ENCODE results near the gene SMC1B.
"Not testable (repeated sequence)": the region's sequence is repeated elsewhere in the genome, so short reads cannot be mapped to it uniquely, and the experiment has no call there.

SMC1B gene

DNA sequence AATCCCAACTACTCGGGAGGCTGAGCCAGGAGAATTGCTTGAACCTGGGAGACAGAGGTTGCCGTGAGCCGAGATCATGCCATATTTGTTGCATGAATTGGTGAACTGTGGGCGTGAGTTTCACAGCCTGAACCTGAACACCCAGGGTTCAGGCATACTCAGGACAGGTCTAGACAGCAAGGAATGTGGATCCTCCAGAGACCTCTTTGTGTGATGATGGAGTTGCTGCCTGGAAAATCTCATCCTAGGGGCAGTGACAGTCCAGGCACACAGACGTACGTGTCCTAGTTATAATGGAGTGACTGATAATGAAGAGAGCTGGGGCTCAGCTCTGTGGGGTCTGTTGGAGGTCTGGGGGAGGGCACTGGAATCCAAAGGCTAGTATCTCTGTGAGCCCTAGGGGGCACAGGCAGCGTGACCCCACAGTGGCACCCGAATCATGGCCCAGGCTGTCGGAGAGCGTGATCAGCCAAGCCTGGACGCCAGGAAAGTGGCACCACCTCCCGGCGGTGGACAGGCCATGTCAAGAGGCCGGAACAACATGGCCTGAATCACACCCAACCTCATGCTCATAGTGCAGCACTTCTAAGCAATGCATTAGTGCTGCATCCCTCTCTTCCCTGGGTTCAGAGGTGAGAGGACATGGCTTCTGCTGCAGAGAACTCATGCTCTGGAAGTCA lies 31.8 kb upstream of the SMC1B start:
- DNase-seq = no peak

DNA sequence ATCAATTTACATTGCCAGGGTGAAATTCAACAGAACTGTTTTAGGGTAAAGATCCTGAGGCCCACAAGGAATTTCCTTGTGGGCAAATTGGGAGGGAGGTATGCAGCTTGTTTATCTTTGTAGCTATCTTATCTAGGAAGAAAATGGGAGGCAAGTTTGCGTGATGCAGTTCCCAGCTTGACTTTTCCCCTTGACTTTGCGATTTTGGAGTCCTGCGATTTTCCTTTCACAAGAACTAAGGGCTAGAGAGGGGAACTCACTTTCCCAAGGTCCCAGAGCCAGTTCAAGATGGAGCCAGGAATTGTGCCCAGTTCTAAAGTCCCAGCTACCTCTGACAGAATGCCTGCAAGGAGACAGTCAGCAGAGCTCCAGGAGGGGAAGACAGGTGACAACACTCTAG lies 30.8 kb upstream of the SMC1B start:
- no peak for DNase-seq

DNA sequence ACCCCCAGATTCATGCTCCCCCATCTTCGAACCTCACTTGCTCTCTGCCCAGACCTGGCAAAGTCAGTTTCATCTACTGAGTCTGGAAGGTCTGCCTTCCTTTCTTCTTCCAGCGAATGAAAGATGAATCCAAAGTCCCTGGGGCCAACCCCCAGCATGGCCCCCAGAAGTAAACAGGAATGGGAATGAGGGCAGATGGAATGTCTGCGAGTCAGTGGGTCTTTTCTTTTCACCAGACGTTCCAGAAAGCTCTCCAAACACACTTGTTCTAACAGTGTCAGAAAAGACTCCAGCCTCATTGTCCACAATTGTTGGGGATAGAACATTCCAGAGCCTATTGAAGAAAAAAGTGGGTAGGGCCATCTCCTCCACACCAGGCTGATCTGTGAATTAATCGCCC lies 28.7 kb upstream of the SMC1B start:
- DNase-seq = no peak

DNA sequence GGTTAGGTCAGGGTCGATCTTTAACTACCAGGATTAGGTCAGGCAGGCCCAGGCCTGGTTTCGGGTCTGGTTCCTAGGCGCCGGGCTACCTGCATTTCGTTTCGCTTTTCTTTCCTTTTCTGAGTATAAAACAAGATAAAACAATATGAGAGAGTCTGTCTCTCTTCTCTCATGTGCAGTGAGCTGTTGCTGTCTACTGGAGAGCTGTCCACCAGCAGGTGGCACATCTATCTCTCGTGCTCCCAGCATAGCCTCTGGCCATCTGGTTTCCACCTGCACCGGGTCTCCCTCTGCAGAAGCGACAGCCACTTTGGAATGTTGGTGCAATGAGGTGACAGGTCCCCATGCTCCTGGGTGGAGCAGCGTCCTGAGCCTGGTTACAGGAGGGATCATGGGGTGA lies 27.7 kb upstream of the SMC1B start:
- no peak for DNase-seq

DNA sequence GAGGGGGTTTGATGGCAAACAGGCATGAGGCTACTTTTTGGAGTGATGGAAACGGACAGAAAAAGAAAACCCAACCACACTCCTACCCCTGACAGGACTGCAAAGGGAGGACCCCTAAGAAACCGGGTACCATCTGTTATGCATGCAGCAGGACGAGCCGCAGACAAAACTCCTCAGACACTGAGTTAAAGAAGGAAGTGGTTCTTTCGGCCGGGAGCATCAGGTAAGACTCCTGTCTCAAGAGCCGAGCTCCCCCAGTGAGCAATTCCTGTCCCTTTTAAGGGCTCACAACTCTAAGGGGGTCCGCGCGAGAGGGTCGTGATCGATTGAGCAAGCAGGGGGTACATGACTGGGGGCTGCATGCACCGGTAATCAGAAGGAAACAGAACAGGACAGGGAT lies 27.3 kb upstream of the SMC1B start:
- not testable (repeated sequence) for DNase-seq

DNA sequence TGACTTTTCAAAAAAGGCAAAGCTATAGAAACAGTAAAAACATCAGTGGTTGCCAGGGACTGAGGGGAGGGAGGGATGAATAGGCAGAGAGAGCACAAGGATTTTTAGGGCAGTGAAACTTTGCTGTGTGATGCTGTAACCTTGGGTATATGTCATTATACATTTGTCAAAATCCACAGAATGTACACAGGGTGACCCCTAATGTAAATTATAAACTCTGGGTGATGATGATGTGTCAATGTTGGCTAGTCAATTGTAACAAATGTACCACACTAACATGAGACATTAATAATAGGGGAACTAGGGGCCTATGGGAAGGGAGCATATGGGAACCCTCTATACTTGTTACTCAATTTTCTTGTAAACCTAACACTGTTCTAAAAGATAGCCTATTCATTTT lies 24.9 kb upstream of the SMC1B start:
- no peak for DNase-seq

DNA sequence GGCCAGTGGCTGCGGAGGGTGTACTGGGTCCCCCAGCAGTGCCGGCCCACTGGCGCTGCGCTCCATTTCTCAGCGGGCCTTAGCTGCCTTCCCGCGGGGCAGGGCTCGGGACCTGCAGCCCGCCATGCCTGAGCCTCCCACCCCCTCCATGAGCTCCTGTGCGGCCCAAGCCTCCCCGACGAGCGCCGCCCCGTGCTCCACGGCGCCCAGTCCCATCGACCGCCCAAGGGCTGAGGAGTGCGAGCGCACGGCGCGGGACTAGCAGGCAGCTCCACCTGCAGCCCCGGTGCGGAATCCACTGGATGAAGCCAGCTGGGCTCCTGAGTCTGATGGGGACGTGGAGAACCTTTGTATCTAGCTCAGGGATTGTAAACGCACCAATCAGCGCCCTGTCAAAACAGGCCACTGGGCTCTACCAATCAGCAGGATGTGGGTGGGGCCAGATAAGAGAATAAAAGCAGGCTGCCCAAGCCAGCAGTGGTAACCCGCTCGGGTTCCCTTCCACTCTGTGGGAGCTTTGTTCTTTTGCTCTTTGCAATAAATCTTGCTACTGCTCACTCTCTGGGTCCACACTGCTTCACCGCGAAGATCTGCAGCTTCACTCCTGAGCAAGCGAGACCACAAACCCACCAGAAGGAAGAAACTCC lies 23.6 kb upstream of the SMC1B start:
- not testable (repeated sequence) for DNase-seq

DNA sequence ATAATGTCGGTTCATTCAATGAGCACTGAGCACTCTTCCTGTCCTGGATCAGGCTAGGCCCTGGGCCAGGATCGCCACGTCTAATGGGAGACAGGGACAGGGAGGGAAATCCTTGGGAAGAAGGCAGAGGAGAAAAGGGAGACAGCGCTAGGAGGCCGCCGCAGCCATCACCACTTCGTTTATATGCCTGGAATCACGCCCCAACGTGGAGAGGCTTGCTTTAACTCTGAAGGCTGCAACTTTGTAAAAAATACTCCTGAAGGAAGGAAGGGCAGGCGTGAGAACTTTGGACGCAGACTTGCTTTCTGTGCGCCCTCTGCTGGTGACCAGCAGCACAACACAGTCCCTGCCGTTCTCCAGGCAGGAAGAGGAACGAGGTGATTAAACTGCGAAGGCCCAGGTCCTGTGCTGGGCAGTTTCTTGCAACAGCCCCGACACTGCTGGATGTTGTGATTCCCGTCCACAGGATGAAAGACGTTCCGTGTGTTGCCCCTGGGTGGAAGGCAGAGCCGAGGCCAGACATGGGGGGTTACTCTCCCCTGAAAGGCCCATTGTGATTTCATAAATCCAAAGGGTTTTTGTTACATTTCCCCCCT lies 22.2 kb upstream of the SMC1B start:
- DNase-seq = peak; percentile 50

DNA sequence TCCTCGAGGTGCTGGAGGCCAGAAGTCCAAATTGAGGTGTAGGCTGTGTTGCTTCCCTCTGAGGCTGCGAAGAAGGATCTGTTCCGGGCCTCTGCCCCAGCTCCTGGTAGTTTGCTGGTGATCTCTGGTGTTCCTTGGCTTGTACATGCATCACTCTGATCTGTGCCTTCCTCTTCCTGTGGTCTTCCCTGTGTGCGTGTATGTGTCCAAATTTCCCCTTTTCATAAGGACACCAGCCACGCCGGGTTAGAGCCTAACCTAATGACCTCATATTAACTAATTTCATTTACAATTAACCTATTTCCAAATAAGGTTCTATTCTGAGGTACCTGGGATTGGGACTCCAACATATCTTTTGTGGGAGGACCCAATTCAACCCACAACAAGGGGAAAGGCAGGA lies 21.6 kb upstream of the SMC1B start:
- DNase-seq = no peak

DNA sequence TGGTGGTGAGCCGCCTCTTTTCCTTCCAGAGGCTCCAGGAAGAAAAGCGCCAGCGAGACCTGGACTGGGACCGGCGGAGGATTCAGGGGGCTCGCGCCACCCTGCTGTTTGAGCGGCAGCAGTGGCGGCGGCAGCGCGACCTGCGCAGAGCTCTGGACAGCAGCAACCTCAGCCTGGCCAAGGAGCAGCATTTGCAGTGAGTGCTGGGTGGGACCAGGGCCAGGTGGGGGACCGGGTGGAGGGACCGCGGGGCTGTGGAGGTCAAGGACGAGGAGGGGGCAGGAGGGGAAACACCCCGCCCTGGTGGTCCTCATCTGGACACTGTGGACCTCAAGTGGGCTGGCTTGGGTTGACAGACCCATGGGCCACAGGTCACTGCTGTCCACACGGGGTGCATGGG lies 17.5 kb upstream of the SMC1B start:
- no peak for DNase-seq

DNA sequence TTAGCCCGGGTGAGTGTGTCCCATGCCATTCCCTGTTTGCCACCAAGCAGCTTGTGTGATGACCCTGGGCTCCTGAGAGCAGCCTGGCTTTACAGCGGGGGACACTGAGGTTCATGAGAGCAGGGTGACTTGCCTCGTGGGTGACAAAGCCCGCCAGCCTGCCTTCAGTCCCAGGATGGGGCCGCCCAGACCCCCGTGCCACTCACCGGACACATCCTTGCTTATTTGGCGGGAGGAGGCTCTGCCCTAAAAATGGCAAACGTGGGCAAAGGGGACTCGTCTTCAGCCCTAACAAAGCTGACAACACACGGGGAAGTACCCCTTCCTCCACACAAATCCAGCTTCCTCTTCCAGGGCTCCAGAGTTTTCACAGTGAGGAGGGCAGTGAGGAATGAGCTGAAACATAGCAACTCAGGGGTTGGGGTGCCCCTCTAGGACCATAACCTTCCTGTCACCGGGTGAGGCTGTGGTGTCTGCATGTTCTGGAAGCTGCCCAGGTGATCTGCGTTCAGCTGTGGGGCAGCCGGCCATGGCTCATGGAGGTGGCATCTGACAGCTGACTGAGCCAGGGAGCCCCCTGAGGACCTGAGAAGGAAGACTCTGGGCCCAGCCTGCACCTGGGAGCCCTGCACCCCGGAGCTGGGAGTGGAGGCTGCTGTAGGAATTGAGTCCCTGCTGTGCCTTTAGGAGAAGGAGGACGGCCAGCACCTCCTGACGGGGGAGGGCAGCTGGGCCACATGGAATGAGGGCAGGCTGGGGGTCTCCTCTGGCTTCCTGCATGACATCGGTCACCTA lies 16.8 kb upstream of the SMC1B start:
- no peak for DNase-seq

DNA sequence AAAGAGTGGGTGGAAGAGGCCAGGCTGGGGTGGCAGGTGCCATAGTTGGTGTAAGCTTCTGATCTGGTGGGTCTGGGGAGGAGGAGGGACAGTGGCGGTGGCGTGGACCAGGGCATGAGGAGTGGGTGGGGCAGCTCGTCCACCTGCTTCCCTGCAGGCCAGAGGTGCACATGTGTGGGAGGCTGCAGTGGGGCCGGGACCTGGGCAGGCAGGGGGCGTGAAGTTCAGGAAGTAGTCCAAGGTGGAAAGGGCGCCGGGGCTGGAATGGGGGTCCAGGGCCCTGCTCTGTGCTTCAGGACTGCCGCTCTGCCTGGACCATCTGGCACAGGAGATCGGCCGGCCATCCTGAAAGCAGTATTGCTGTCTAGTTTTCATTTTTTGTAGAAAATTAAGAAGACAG lies 16.0 kb upstream of the SMC1B start:
- no peak for DNase-seq

DNA sequence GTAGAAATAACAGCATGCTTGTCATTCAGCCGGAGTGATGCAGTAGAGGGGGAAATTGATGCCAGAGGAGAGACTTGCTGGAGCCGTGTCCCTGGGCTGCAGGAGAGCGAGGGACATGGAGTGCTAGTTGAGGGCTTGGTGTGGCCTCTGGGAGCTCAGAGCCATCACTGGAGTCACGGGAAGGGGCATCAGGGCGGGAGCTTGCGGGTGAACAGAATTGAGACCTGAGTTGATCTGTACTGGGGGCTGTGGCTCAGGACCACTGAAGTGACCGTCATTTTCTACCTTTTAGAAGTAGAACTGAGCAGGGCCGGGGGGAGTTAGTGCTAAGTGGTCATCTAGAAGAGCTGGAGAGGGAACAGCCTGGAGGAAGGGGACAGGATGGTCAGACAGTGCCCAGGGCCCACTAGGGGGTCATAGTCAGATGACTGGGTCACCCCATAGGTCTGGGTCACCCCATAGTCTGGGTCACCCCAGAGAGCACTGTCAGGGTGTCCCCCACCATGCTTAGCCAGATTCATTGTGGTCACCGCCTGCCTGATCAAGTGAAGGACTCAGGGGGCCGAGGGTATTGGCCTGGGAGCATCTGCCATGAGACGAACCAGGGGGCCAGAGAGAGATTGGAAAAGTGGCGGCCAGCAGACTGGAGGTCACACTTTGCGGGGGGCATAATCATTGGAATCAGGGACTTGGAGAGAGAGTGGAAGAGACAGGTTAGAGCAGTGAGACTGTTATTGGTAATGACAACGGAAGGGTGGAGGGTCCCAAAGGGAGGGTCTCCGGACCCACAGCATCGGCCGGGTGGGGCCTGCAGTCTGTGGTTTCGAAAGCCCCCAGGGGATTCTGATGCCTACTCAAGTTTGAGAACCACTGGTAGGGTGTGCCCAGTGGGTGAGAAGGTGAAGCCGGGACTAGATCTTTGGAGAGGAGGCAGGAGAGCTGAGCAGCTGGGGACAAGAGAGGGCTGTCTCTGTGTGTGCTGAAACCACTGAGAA lies 15.3 kb upstream of the SMC1B start:
- no peak for DNase-seq

DNA sequence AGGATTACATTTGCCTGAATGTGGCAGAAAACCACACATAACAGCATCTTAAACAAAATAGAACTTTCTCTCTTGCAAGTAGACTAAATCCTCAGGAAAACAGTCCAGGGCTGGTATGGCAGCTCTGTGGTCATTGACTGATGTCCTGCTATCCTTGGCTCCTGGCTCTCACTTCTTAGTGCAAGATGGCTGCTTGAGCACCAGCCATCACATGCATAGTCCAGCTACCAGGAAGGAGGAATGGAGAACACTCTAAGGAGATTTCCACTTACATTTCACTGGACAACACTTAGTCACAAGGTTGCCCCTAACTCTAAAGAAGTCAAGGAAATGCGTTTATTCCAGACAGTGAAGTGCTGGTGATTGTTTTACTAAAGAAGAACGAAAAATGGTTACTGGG lies 13.7 kb upstream of the SMC1B start:
- no peak for DNase-seq

DNA sequence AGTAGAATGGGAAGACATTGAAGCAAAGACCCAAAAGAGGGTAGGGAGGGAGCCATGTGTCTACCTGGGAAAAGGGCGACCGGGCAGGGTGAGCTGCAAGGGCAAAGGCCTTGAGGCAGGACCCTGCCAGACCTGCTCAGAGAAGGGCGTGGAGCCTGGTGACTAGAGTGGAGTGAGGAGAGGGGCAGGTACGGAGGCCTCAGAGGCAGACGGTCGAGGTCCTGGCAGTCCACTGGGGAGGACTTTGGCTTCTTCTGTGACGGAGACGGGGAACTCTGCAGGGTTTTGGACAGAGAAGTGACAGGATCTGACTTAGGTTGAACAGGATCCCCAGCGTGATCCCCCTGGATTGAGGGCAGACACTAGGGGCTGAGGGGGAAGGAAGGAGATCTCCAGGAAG lies 13.0 kb upstream of the SMC1B start:
- no peak for DNase-seq

DNA sequence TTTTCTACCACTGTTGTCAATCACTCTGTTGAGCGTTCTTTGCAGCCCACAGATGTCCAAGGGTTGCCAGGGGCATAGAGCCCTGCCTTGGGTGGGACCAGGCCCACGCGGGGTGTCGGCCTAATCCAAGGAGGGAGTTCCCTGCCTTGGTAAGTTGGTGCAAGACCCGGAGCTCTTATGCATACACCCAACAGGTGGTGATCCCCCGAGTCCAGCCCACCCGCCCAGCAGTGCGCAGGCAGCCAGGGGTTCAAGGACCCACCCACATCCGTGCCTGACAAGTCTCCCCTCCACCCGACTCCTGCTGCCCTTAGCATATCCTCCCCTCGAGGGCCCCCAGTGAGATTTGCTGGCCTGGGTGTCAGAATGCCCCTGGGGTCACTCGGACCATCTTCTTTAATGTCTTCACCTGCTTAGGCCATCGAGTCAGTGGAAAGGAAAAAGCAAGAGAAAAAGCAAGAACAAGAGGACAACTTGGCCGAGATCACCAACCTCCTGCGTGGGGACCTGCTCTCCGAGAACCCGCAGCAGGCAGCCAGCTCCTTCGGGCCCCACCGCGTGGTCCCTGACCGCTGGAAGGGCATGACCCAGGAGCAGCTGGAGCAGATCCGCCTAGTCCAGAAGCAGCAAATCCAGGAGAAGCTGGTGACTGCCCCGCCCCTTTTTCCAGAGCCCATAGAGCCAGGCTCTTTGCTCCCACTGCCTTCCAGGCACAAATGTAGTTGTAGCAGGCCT lies 12.3 kb upstream of the SMC1B start:
- DNase-seq = no peak

DNA sequence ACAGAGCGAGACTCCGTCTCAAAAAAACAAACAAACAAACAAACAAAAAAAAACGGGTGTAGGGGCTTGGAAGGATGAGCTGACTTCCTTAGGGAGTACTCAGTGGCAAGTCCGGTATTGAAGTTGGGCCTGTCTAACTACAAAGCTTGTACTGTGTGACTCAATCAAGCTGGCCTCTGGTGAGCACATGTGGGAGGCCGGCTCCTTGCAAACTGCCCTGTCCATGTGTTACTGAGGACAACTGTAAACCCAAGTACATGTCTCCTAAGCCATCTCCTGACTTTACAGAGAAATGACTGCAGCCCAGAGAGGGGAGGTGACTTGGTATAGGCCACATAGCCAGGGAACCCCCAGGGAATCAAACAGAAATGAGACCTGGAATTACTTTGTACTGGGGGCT lies 11.7 kb upstream of the SMC1B start:
- no peak for DNase-seq

DNA sequence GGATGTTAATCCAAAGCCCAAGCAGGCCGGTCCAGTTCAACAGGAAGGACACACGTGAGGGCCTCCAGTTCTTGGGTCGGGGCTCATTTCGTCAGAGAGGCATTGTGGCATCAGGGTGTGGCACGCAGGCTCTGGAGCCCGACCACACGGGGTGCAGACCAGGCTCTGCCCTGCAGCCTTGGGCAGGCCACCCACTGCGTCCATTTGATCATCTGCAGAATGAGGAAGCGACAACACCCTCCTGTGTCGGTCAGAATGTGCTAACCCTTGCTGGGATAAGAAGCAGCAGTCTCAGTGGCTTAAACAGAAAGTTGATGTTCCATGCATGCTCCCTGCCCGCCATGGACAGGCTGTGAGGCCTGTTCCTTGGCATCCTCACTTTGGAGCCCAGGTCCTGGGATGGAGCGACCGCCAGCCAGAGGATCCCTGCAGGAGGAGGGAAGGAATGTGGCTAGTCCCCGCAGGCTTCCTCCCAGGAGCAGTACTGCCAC lies 10.9 kb upstream of the SMC1B start:
- no peak for DNase-seq

DNA sequence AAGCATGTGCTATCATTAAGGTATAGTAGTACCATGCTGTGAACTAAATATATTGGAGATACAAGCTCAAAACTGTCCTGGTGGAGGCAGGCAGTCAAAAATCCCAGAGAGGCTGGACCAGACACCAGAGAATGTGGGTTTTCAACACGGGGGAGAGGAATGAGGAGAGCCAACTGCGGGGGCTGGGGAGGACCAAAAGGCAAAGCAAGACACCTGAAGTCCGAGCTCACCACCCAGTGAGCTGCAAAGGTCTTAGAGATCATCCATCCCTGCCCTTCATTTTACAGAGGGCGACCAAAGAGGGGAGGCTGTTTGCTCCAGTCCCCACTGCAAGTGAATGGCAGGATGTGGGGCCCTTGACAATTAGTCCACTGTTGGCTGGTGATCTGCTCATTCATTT lies 10.1 kb upstream of the SMC1B start:
- no peak for DNase-seq

DNA sequence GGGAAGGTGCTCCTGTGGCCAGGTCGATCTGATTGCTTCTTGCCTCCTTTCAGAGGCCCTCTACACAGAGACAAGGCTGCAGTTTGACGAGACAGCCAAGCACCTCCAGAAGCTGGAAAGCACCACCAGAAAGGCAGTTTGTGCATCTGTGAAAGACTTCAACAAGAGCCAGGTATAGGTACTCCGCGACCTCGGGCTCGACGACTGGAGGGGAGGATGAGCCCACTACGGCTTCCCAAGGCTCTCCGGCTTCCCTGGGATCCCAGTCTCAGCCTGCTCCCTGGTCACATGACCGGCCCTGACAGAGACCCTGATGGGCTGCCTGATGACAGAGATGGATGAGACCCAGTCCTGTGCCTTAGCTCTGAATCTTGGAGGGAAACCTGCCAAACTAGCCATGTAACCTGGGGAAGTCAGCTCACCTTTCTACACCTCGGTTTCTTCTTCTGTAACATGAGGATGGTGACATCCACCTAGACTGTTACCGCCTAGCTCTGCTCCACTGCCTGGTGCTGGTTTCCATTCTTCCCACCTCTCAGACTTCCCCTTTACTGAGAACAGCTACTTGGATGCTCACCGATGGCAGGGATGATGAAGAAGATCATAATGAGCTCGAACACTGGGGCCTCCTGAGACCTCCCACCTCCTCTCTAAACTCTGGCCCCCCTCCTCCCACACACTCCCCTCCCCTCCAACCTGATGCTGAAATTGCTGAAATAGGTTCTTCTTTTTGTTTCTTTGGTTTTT lies 9.0 kb upstream of the SMC1B start:
- no peak for DNase-seq
